HG02588 (cell line): Measurements from ENCODE around the gene GSTA3.
"Not testable (repeated sequence)": the region's sequence is repeated elsewhere in the genome, so short reads cannot be mapped to it uniquely, and the experiment has no call there.

ENCODE experiments used
- ATAC-seq: cut with Tn5 transposase; IDR thresholded peaks from one replicate; pipeline ENCODE4 v1.9.1; 2021; ENCODE audit warnings: mild to moderate bottlenecking, moderate library complexity; ENCODE audit not compliant: unreplicated experiment

Gene GSTA3

GRCh38 chr6:52870335-52871091 lies 39.0 kb downstream of the GSTA3 start:
- ATAC-seq, result not testable (repeated sequence)

- ATAC-seq, result not testable (repeated sequence)
These were observed 40.6 kb downstream of the GSTA3 start for GRCh38 chr6:52868899-52869298.

- no peak for ATAC-seq
These were observed 41.3 kb downstream of the GSTA3 start for GRCh38 chr6:52868240-52868639.

GRCh38 chr6:52861151-52861550 lies 48.3 kb downstream of the GSTA3 start:
- not testable (repeated sequence) for ATAC-seq

- ATAC-seq, result no peak
These were observed 51.1 kb downstream of the GSTA3 start for GRCh38 chr6:52858416-52858815.

- not testable (repeated sequence) for ATAC-seq
These were observed 53.4 kb downstream of the GSTA3 start for GRCh38 chr6:52856137-52856536.

GRCh38 chr6:52849137-52849536 lies 60.4 kb downstream of the GSTA3 start:
- no peak for ATAC-seq
